LHCN-M2 (cell line): Measurements from ENCODE around the gene EAF1. TPM values are rescaled to one million over a fixed set of nuclear protein-coding genes. Genes with fewer than 3 reads are reported as not detected.
"Not testable (repeated sequence)": the region's sequence is repeated elsewhere in the genome, so short reads cannot be mapped to it uniquely, and the experiment has no call there.

Experiments used
- DNase-seq: peaks from one replicate; pipeline ENCODE4 v3.0.0-alpha.2; 2012; ENCODE audit warnings: low read depth
- total RNA-seq: library from RNA; depleted of rRNA; stranded (reverse); fragments of >200 nt; gene quantifications from 2 replicates; pipeline ENCODE4 v1.2.3, GENCODE V29; 2014

The EAF1 gene
- total RNA-seq, 1 experiment from 2014 or later = 20.3 TPM

- DNase-seq = no peak
Observed at GRCh38 chr3:15451216-15452113, 24.1 kb downstream of the EAF1 start.

- no peak for DNase-seq
Observed at GRCh38 chr3:15452156-15452555, 24.8 kb downstream of the EAF1 start.

- DNase-seq = no peak
Observed at GRCh38 chr3:15452961-15453360, 25.6 kb downstream of the EAF1 start.

- no peak for DNase-seq
Observed at GRCh38 chr3:15453501-15453900, 26.1 kb downstream of the EAF1 start.

GRCh38 chr3:15453991-15454625 is 26.7 kb downstream of the EAF1 start:
- DNase-seq = no peak

- DNase-seq = no peak
Observed at GRCh38 chr3:15454965-15455364, 27.6 kb downstream of the EAF1 start.

GRCh38 chr3:15455756-15456155 is 28.4 kb downstream of the EAF1 start:
- no peak for DNase-seq

- no peak for DNase-seq
Observed at GRCh38 chr3:15456321-15456720, 28.9 kb downstream of the EAF1 start.

GRCh38 chr3:15456915-15457314 is 29.5 kb downstream of the EAF1 start:
- DNase-seq = not testable (repeated sequence)

- no peak for DNase-seq
Observed at GRCh38 chr3:15458212-15458780, 30.9 kb downstream of the EAF1 start.

- DNase-seq = peak; percentile 38
Observed at GRCh38 chr3:15460891-15461531, 33.6 kb downstream of the EAF1 start.

- no peak for DNase-seq
Observed at GRCh38 chr3:15462451-15462850, 35.1 kb downstream of the EAF1 start.

- no peak for DNase-seq
Observed at GRCh38 chr3:15465876-15466585, 38.6 kb downstream of the EAF1 start.

GRCh38 chr3:15467227-15468181 is 40.1 kb downstream of the EAF1 start:
- DNase-seq = no peak

- DNase-seq = no peak
Observed at GRCh38 chr3:15470261-15470660, 42.9 kb downstream of the EAF1 start.

- DNase-seq = peak; percentile 62
Observed at GRCh38 chr3:15470849-15471248, 43.5 kb downstream of the EAF1 start.

GRCh38 chr3:15471861-15472260 is 44.5 kb downstream of the EAF1 start:
- DNase-seq = no peak

GRCh38 chr3:15475161-15475560 is 47.8 kb downstream of the EAF1 start:
- DNase-seq = no peak

- DNase-seq = peak; percentile 70
Observed at GRCh38 chr3:15476378-15476777, 49.0 kb downstream of the EAF1 start.

- DNase-seq = peak; percentile 30
Observed at GRCh38 chr3:15477951-15478639, 50.7 kb downstream of the EAF1 start.
